CD4-positive, alpha-beta T cell treated with Interleukin-21 for 1 hour (primary cell): Measurements from ENCODE around the gene C2orf76.

Experiments
- DNase-seq: peaks from one replicate; pipeline ENCODE4 v3.0.0-alpha.2; 2020

The C2orf76 gene

GRCh38 chr2:119333360-119333759 lies 33.3 kb downstream of the C2orf76 start:
- DNase-seq, result no peak

DNA sequence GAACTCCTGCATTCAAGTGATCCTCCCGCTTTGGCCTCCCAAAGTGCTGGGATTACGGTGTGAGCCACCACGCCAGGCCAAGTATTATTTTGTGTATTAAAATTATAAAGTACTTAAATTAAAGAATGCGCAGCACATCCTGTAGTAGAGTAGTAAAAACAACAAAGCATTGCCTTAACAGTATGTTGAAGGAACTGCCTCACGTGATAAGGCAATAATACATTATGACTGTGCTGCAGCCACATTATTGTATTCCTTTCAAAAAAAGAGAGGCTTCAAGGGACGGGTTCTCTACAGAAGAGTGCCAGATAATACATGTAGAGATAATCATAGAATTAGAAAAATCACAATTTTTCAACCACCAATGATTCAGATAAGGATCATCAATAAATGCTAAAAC lies 33.7 kb downstream of the C2orf76 start:
- DNase-seq, result no peak

- no peak for DNase-seq
These were observed 39.2 kb downstream of the C2orf76 start for GRCh38 chr2:119327431-119327830.

- DNase-seq, result no peak
These were observed 39.7 kb downstream of the C2orf76 start for GRCh38 chr2:119326938-119327337.

GRCh38 chr2:119324685-119325270 lies 41.9 kb downstream of the C2orf76 start:
- DNase-seq, result no peak

DNA sequence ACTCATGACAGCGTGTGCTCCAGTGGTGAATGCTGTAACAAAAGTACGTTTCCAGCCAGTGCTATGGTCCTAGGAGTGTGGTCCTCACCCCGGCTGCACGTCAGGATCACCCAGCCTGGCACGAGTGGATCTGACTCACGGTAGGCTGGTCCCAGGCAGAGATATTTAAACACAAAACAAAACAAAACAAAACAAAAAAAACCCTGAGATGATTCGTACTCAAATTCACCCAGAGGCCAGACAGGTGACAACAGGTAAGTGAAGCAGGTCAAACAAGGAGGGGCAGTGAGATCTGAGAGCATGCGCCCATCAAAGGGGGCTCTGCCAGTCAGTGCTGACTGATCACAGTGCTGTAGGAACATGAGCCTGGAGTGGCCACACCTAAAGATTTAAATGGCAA lies 43.2 kb downstream of the C2orf76 start:
- DNase-seq, result no peak

GRCh38 chr2:119319593-119319992 lies 47.0 kb downstream of the C2orf76 start:
- DNase-seq, result no peak

GRCh38 chr2:119317554-119317953 lies 49.1 kb downstream of the C2orf76 start:
- DNase-seq, result no peak

- no peak for DNase-seq
These were observed 50.6 kb downstream of the C2orf76 start for GRCh38 chr2:119316066-119316465.

DNA sequence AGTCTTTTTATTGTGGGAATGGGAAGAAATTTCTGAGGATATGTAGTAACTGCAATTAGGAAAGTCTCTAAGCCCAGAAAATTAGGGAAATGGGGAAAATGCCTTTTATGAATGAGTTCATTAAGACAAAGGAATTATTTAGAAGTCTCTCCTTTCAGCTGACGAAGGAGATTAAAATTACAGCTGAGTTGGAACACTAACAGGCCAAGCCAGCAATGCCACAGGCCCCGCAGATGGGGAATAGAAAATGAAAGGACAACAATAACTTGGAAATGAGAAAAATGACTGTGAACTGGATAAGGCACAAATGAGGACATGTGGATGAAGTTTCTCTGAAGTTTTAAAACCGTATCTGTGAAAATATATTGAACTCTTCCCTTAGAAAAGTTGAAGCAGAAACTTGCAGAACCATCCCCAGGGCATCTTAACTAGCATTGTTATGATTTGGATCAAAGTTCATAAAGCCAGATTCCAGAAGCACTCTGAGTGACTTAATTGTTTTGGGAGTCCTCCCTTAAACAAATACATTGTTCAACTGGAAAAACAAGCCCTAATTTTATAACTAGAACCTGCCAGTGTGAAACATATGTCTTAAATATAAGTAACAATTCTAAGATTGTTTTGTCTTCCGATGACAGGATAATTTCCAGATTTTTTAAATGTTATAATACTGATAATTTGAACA lies 51.3 kb downstream of the C2orf76 start:
- DNase-seq, result no peak

DNA sequence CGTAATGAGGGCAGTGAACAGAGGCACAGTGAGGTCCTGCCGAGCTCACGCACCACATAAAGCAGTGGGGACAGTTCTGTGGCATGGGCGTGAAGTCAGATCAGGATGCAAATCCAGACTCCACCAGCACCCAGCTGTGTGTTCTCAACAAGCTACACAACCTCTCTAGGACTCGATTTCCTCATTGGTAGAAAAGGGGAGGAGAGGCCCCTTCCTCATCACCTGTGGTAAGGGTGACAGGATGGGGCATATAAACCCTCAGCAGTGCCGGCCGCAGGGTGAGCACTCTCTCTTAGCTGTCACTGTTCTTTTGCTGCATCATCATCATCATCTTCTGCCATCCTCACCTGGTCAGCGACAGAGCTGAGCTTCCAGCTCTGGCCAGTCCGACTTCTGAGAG lies 54.8 kb downstream of the C2orf76 start:
- no peak for DNase-seq

DNA sequence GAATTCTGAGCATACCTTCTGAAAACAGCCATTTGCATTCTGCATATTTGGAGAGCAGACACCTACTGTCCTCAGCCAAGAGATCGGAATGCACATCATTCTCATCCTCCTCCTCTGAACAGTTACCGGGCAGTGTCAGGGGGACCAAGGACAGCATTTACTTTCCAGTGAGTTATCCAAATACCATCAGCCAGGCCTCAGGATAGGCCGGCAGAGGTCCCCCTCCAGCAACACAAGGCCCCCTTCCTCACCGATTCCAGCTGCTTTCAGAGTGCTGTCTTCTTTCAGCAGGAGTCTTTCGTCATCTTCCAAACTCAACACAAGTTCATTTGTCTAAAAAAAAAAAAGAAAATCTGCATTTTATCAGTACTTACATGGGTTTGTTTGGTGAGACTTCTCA lies 55.3 kb downstream of the C2orf76 start:
- DNase-seq, result no peak

- no peak for DNase-seq
These were observed 57.8 kb downstream of the C2orf76 start for GRCh38 chr2:119308793-119309330.

- DNase-seq, result no peak
These were observed 59.1 kb downstream of the C2orf76 start for GRCh38 chr2:119307419-119308140.

DNA sequence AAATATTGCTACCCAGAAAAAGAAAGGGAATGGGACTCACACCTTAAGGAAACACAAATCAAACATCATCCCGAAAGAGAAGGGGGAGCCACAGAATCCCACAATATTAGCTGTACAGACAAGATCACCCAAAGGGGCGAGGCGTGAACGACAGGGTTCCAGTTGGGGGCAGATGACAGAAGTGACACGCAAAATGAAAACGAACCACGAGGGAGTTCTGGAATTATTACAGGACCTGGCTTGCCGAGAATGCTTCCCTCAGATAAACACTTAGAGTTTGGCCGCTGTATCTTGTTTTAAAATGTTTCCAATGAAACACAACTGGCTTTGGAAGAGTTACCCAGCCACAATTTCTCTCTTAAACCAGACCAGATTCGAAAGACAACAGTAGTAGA lies 60.4 kb downstream of the C2orf76 start:
- no peak for DNase-seq

GRCh38 chr2:119305497-119306195 lies 61.0 kb downstream of the C2orf76 start:
- no peak for DNase-seq

DNA sequence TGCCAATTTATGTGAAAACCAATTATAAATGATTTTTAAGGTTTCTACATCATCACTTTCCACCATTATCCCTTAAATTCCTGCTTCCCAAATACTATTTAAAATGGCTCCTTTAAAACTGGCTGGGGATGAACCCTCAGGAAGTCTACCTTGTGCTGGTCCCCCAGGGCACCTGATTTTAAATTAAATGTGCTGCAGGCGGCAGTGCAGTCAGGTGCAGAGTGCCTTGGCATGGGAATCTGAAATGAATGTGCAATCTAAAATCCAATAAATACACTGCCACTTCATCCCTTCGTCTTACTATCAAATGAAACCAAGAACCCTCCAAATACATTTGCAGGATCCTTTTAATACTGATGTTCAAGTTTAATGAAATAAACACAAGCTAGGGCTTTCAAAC lies 61.8 kb downstream of the C2orf76 start:
- DNase-seq, result no peak

- DNase-seq, result no peak
These were observed 65.2 kb downstream of the C2orf76 start for GRCh38 chr2:119301413-119301812.

- DNase-seq, result no peak
These were observed 70.8 kb downstream of the C2orf76 start for GRCh38 chr2:119295688-119296375.

DNA sequence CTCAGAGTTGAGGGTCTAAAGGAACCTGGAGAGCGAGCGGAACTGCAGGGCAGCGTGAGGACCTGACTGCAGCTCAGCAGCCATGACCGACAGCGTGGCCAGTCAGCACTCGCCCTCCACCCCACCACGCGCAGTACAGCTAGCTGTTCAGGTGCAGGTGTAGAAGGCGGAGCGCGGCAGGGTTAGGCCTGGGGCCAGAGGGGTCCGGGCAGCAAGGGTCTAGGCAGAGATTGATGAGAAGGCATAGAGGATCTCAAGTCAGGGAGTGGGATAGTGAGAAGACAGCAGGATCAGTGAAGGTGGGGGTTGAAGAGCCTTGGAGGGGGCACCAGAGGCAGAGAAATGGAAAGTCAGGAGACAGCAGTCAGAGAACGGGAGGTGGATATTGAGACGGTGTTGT lies 72.0 kb downstream of the C2orf76 start:
- DNase-seq, result no peak

DNA sequence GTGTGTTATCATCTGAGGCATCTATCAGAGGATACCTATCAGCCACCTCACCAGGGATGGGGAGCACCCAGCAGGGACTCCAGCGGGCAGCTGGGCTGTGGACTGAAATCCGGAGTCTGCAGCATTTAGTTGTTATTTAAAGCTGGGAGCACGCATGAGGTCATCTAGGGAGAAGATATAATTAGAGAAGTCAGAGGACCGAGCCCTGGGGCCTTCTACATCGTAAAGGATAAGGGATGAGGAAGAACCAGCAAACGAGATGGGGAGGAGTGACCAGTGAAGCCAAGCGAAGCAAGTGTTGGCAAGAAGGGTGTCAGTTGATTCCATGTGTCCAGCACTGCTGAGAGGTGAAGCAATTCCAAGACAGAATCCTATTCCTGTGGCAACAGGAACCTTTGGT lies 72.7 kb downstream of the C2orf76 start:
- no peak for DNase-seq

- DNase-seq, result no peak
These were observed 73.4 kb downstream of the C2orf76 start for GRCh38 chr2:119293254-119293653.

DNA sequence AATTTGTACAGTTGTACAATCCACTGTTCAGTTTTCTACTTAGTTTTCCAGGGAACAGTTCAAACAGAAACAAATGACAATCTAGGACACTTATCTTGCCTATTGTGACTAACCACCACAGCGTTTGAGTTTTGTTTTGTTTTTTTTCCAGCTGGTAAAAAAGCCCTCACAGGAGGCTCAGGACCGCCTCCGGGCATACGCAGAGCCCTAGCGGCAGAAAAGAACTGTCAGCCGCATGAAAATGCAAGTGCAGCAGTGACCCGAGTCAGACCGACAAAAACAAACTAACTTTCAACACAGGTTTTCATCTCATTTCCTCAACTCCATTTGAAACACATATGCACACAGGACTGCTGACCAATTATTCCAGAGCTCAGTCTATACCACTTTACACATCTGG lies 74.4 kb downstream of the C2orf76 start:
- DNase-seq, result no peak
